Stimulated activated CD4-positive, alpha-beta T cell treated with anti-CD3 and anti-CD28 coated beads, Interleukin-1b, Interleukin-23, amount 100 ng/mL, for 48 hours (primary cell): Measurements from ENCODE around the gene CD164L2.
A peak's percentile ranks its signal among the peaks of the same experiment; 100 is the strongest.

Experiments used
- DNase-seq: peaks from one replicate; pipeline ENCODE4 v3.0.0-alpha.2; 2020

The CD164L2 gene

DNA sequence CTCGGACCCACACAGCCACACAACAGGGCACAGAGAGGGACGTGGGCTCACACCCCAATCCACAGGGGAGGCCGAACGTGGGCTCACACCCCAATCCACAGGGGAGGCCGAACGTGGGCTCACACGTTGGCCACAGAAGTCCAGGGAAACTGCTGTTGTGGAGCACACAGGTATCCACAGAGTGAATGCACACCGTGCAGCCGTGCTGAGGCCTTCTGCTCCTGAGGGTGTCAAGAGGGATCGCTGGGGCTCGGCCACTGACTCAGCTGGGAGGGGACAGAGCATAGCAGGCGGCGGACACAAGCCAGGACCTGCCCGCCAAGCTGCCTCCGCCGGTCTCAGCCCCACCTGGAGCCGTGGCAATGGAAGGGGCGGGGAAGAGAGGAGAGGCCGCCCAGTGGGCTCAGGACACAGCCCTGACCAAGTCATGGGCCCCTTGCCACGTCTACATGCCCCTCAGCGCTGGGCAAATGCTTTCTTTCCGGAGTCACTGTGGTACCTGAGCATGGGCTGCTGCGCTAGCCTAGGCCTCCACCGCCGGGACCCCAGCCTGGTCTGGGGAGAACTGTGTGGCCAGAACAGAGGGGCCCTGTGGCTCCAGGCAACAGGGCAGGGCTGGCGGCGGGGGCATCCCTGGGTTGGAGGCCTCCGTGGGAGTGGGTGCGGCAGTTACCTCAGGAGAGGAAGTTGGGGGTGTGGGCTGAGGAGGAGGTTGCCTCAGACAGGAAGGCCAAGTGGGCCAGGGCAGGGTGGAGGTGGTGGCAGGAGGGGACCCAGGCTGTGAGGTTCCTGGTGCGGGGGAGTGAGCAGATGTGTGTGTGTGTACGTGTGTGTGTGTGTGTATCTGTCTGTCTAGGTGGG, 40.1 kb downstream of the CD164L2 start:
- DNase-seq = peak; percentile 57

DNA sequence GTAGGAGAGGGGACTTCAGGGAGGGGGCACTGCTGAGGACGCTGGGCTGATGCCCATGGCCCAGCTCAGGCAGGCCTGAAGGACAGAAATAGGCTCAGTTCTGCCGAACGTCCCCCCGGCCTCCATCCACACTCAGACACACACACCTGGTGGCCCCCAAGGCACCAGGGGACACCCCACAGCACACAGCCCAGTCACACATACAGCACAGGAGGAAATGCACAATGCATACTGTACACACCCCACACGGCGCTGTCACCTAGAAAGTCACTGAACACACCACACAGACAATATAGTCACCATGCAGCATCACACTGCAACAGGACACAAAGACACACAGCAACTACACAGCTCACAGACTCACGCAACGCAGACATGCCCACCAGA, 40.7 kb downstream of the CD164L2 start:
- DNase-seq = peak; percentile 49

DNA sequence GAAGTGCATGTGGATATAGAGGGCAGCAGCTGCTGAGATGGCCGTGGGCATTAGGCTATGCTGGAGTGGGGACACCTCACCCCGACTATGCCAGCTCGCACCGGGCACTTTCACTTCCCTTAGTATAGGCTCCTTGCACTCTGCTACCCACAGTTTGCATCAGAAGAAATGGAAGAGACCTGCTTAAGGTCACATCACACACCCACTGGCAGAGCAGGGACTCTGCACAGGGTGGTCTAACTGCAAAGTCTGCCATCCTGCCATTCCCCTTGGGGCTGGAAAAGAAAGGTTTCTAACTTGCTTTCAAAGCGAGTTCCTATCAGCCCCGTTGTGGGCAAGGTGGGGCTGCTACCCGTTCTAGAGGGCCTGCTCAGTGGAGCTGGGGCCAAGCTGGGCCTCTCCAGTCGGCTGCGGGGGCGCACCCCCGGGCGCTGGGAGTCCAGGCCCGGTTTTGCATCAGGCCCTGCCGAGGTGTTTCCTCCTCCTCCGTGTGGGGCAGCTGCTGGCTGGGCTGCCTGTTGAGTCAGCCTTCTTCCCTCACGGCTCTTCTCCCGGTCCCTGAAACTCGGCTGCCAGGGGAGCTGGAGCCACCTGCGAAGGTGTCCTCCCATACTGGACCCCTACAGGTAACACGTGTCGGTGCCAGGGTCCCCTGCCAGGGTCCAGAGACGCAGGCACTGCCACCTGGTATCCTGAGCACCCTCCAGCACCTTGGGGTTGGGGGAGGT, 41.4 kb downstream of the CD164L2 start, which contains the start of gene SYTL1:
Gene SYTL1 (plus strand): TSS at position 498 of the 728 bp plus-strand sequence. CDS start 3,313 bp downstream, outside the sequence.
- peak; percentile 63 for DNase-seq

DNA sequence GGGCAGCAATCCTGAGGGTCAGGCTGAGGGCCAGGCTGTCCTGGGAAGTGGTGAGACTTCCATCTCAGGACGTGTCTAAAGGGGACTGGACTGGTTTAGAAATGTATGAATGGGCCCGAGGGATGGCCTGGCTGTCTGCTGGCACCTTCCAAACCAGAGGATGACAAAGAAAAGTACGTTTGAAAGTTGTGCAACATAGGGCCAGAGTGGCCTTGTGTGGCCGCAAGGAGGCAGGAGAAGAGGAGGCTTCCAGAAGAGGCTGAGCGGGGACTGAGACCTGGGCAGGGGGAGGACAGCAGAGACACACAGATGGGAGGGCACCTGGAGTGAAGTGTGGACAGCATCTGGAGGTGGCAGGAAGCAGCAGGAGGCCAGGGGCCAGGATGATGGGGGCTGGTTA, 43.9 kb downstream of the CD164L2 start:
- DNase-seq = no peak

DNA sequence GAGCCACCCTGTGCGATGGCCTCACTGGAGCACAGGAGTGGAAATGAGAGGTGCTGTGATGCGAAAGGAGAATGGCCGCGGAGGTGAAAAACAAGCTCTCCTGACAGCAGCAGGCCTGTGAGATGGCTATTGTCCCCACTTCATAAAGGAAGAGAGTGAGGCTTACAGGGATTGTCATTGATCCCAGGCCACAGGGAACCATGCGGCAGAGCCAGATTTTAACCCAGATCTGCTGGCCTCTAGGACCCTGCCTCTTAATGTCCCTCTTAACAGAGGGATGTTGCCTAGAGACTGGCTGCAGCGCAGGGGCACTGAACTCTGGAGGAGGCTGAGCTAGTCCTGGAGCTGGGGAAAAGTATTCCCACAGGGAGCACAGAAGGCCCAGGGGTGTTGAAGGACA, 44.4 kb downstream of the CD164L2 start:
- no peak for DNase-seq

DNA sequence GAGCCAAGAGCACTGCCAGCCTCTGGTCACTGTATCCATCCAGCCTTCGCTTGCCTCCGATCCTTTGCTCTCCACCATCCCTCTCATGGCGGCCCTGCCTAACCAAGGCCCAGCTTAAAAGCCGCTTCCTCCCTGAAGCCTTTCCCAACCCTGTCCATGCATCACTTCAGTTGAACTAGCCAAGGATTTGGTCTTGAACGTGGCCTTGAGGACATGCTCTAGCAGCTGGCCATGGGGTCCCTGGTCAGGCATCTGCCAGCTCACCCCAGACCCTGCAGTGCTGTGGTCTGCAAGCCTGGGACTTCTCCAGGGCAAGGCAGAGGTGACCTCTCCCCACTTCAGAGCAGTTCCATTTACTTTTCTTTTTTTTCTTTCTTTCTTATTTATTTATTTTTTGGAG, 46.4 kb downstream of the CD164L2 start:
- DNase-seq = no peak

DNA sequence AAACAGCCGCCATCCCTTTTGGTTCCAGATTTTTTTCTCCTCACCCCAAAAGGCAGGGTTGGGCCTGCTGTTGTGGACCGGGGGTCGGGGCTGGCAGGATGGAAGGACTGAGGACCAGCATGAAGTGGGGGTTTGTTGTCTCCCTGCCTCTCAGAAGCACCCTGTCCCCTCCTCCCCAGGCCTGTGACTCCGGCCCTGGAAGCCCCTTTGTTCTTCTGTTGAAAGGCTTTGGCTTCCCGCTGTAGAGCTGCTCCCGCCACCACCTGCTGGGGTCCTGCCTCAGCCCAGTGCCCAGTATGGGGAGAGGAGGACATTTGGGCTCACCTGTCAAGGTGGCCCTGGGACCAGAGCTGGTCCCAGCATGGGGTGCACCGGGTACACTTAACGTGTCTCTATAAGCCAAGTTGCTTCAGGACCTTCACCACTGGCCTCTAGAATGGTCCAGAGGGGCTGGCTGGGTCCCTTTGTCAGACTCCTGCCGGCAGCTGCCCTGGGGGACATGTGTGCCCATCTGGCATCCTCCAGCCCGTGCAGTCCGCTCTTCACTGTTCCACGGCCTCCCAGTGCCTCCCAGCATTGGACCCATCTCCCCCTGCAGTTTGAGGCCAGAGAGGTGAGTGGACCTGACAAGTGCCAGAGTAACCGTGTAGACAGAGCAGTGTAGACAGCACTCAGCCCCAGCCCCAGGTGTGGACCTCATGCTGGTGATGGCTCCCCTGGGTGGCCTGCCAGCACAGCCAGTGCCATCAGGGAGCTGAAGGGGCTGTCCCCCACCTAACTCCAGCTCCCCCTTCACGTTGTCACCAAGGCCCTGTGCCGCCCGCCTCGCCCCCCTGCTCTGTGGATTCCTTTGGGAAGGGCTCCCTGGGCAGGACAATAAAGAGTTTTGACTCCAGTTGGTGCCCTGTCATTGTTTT, 47.4 kb downstream of the CD164L2 start:
- DNase-seq = no peak

DNA sequence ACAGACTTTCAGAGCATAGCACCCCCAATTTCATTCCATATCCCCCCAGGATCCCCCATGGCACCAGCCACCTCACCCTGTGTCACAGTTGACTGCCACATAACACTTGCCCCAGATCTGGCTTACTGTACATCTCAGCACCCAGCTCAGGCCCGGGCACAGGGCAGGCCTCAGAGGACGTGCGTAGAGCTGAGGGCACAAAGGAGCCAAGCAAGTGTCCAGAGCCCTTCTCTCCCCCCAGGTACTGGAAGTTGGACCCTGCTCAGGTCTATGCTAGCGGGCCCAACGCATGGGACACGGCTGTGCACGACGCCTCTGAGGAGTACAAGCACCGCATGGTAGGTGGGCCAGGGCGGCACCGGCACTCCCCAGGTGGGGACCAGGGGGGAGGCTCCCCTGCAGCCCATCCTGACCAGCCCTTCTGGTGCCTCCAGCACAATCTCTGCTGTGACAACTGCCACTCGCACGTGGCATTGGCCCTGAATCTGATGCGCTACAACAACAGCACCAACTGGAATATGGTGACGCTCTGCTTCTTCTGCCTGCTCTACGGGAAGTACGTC, 49.3 kb downstream of the CD164L2 start:
- DNase-seq = no peak

DNA sequence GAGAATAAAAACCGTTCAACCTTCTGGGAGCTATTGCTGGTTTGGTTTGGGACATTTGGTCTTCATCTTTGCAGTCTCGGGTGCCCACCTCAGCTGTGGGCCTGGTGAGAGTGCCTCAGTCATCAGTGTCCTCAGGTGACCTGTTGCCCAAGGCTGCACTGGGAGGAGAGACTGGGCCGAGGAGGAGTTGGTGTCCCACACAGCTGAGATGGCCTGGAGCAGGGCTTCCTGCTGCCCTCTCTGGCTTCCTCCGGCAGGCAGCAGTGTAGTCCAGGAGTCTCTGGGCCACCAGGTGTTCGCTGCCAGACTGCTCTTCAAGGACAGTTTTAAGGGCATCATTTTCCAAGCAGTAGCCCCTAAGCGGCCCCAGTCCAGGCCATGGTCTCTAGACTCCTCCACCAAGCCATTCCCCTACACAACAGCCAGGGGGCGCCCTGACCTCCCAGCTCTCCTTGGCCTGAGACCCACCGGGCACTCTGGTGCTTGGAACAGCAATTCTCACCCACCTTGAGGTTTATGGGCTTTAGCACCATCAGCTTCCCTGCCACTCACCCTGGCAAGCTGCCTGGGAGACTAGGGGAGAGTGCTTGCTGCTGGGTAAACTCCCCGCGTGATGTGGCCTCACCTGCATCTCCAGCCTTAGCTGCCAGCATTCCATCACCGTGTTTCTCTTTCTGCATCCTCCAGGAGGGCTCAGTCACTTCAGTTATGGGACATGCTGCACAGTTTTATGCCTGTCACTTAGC, 50.4 kb downstream of the CD164L2 start:
- peak; percentile 39 for DNase-seq

DNA sequence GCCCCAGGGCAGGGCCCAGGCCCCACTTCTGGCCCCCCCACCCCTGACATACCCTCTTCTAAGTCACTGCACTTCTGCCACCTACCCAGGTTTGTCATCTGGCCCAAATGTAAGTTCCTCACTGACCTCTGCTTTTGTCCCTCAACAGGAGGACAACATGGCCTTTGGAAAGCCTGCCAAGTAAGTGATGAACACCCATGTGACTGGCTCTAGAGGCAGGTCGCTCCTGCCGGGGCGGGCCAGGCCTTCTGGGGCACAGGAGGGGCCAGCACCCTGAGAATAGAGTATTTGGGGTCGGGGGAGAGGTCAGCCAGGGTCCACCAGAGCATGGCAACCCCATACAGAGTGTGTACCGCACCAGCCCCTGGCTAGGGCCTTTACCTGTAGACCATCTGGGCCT, 51.2 kb downstream of the CD164L2 start:
- DNase-seq = no peak

DNA sequence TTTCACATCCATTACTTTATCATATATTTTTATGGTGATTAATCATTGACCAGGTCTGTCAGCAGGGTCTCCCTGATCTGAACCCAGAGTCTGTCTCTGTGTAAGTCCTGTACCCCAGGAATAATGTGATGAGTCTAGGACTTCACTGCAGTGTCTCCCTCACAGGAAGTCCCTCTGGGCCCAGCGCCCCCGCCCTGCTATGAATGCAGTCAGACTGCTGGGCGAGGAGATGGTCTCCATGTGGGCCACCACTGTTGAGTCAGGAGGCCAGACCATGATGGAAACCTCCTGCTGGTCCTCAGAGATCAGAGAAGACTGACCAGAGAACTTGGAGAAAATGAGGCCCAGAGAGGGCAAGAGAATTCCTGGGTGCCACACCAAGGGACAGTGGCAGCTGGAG, 51.7 kb downstream of the CD164L2 start:
- DNase-seq = no peak

DNA sequence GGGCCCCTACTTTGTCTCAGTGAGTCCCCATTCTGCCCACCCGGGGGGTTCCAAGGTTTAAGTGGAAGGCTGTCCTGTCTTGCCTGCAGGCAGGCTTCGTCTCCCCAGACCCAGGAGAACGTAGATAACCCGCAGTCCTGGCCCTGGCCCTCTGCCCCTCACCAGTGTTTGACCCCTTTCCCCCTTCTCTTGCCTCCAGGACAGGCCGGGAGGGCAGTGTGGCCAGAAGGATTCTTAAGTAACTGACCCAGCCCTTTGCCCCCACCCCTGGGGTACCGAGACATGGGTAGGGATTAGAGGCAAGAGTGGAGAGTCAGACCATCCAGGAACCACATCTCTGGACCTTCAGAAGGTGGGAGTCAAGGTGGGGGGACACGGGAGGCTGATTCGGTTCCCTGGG, 52.3 kb downstream of the CD164L2 start:
- DNase-seq = no peak
